CMK (cell line): ENCODE data around the gene SERPINA4.
"Not testable (repeated sequence)": the region's sequence is repeated elsewhere in the genome, so short reads cannot be mapped to it uniquely, and the experiment has no call there.

ENCODE experiments used
- DNase-seq: peaks from one replicate; pipeline ENCODE4 v3.0.0-alpha.2; 2010; ENCODE audit warnings: low read depth

SERPINA4 gene

GRCh38 chr14:94569381-94570001 lies 8.2 kb downstream of the SERPINA4 start:
- DNase-seq, result no peak

- DNase-seq, result no peak
Measured at GRCh38 chr14:94570002-94570400, 8.8 kb downstream of the SERPINA4 start.

GRCh38 chr14:94570440-94570839 lies 9.2 kb downstream of the SERPINA4 start:
- no peak for DNase-seq

- no peak for DNase-seq
Measured at GRCh38 chr14:94571395-94571794, 10.2 kb downstream of the SERPINA4 start.

- DNase-seq, result no peak
Measured at GRCh38 chr14:94571950-94572349, 10.7 kb downstream of the SERPINA4 start.

- DNase-seq, result no peak
Measured at GRCh38 chr14:94572637-94573303, 11.5 kb downstream of the SERPINA4 start.

- no peak for DNase-seq
Measured at GRCh38 chr14:94573475-94574277, 12.4 kb downstream of the SERPINA4 start.

GRCh38 chr14:94574336-94574735 lies 13.1 kb downstream of the SERPINA4 start:
- no peak for DNase-seq

GRCh38 chr14:94575730-94576585 lies 14.7 kb downstream of the SERPINA4 start:
- no peak for DNase-seq

GRCh38 chr14:94577472-94577871 lies 16.2 kb downstream of the SERPINA4 start:
- DNase-seq, result not testable (repeated sequence)

- DNase-seq, result no peak
Measured at GRCh38 chr14:94578712-94579111, 17.5 kb downstream of the SERPINA4 start.

GRCh38 chr14:94581127-94581999 lies 20.1 kb downstream of the SERPINA4 start, which contains the start of gene SERPINA5:
SERPINA5 (plus strand) TSS chr14:94581426; CDS start chr14:94587363, 5,937 bp downstream.
- DNase-seq, result peak; percentile 14

- DNase-seq, result no peak
Measured at GRCh38 chr14:94582199-94582750, 21.0 kb downstream of the SERPINA4 start.

- no peak for DNase-seq
Measured at GRCh38 chr14:94582851-94583250, 21.6 kb downstream of the SERPINA4 start.

GRCh38 chr14:94583557-94583956 lies 22.3 kb downstream of the SERPINA4 start:
- no peak for DNase-seq

- DNase-seq, result no peak
Measured at GRCh38 chr14:94584591-94585280, 23.5 kb downstream of the SERPINA4 start.

GRCh38 chr14:94586635-94587034 lies 25.4 kb downstream of the SERPINA4 start:
- no peak for DNase-seq

- DNase-seq, result no peak
Measured at GRCh38 chr14:94588311-94588710, 27.1 kb downstream of the SERPINA4 start.

GRCh38 chr14:94591073-94591472 lies 29.8 kb downstream of the SERPINA4 start:
- DNase-seq, result no peak

GRCh38 chr14:94591871-94592270 lies 30.6 kb downstream of the SERPINA4 start:
- DNase-seq, result no peak
